Right lung (tissue), 10 donors: ENCODE results near the gene HSF4. TPM values are rescaled to one million over a fixed set of nuclear protein-coding genes. Genes with fewer than 3 reads are reported as not detected.
"Not testable (repeated sequence)": the region's sequence is repeated elsewhere in the genome, so short reads cannot be mapped to it uniquely, and the experiment has no call there.

Source experiments
- DNase-seq, 2 donors: peaks; one replicate each; pipeline ENCODE4 v3.0.0-alpha.2; 2013
- long read RNA-seq, 8 donors: transcript quantifications; one replicate each; lab custom pipeline, GENCODE V29; 2026
- polyA plus RNA-seq, 5 donors: library from polyadenylated mRNA; unstranded; fragments of 120-200 nt; gene quantifications; one replicate each; pipeline versions ENCODE4 v1.2.1 to v1.2.3, GENCODE V29; 2013; ENCODE audit warnings: inconsistent platforms in 1 of 5, low replicate concordance in 1 of 5; ENCODE audit not compliant: insufficient read length in 5 of 5, insufficient read depth in 1 of 5

Gene HSF4
- polyA plus RNA-seq = 1 to 10 TPM; 3.6 to 5.9 (median 4.4) TPM
- long read RNA-seq, donor 1 = 0 reads
- long read RNA-seq, donor 2 = 0 reads
- long read RNA-seq, donor 3 = 0 reads
- long read RNA-seq, donor 4 = 0 reads
- long read RNA-seq, donor 5 = 0 reads
- long read RNA-seq, donor 6 = 0 reads
- long read RNA-seq, donor 7 = 0 reads
- long read RNA-seq, donor 8 = 0 reads

- DNase-seq = no peak
Observed at GRCh38 chr16:67164599-67165061, at the start of gene HSF4. Gene HSF4, plus strand, starts transcription at chr16:67164745. Its CDS starts 67 bp downstream, at chr16:67164812.

DNA sequence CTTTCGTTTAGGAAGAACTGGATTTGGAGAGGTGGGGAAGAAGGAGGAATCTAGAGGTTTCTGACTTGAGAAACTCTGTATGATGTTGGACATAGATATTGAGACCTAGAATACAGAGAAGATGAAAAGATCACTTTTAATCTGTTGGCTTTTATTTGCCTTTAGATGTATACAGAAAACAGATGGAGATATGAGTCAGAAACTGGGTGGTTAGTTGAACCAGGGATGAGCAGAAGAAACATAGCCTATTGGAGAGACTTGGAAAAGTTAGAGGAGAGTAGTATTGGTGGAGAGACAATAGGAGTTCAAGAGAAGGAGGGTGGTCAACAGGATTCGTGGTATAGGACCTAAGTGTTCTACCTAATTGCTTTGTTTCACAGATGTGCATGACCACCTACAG is 49.8 kb upstream of the HSF4 start:
- DNase-seq = no peak

- DNase-seq = no peak
Observed at GRCh38 chr16:67115639-67116038, 48.9 kb upstream of the HSF4 start.

DNA sequence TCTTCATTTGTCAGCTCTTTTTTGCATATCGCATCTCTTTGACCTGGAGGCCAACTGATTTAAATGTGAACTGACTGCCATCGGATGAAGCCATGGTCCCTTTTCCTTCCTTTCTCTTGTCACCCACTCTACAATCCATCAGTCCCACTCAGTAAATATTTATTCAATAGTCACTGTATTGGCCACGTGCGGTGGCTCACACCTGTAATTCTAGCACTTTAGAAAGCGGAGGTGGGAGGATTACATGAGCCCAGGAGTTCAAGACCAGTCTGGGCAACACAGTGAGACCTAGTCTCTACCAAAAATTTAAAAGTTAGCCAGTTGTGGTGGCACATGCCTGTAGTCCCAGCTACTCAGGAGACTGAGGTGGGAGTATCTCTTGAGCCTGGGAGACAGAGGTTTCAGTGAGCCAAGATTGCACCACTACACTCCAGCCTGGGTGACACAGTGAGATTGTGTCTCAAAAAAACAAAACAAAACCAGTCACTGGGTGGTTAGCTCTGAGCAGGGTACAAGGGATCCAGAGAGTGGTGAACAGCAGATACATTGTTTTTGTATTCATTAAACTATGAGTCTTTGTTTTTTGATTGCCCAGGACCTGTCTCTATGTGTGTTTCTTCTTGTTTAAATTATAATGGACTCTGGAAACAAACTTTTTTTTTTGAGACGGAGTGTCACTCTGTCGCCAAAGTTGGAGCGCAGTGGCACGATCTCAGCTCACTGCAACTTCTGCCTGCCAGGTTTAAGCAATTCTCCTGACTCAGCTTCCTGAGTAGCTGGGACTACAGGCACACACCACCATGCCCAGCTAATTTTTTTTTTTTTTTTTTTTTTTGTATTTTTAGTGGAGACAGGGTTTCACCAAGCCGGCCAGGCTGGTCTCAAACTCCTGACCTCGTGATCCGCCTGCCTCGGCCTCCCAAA is 47.9 kb upstream of the HSF4 start:
- no peak for DNase-seq

DNA sequence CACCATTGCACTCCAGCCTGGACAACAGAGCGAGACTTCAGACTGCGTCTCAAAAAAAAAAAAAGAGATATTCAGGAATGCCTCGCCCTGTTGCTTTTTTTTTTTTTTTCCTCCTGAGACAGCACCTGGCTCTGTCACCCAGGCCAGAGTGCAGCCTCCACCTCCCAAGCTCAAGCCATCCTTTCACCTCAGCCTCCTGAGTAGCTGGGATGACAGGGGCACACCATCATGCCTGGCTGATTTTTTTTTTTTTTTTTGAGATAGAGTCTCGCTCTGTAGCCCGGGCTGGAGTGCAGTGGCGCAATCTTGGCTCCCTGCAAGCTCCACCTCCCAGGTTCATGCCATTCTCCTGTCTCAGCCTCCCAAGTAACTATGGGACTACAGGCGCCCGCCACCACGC is 46.8 kb upstream of the HSF4 start:
- DNase-seq = no peak

GRCh38 chr16:67120025-67120424 is 44.5 kb upstream of the HSF4 start:
- DNase-seq = no peak

GRCh38 chr16:67122799-67123198 is 41.7 kb upstream of the HSF4 start:
- DNase-seq = not testable (repeated sequence)

GRCh38 chr16:67128417-67128816 is 36.1 kb upstream of the HSF4 start:
- no peak for DNase-seq

DNA sequence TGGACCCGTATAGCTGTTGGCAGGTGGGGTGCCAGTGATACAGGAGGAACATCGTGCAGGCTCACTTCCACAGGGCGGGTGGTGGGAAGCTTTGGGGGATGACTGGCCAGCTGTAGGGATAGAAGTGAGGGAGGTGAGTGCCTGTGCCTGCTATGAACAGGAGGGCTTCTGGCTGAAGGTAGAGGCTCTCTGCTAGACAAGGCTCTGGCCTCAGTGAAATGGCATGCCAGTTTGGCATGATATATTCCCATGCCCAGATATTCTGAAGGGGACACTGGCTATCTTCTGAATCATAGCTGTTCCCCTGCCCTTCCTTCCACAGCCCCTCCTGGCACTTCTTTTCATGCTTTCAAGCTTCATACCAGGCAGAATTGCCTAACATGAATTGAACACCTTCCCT is 35.7 kb upstream of the HSF4 start:
- no peak for DNase-seq

DNA sequence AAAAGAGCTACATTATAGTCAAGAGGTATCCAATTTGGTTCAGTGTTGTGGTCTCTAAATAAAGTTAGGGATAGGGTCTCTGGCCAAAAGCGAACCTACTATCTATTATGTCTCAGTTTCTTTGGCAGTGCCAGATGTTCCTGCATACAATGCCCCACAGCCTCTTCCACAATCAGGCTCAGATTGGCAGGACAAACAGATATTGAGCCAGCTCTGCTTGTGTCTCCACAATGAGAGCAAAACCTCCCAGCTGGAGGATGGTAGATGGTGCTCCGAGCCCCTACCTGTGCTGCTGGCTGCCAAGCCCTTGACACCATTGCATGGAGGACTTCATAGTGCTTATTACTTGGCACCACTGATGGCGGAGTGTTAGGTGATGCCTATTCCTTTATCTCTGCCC is 35.1 kb upstream of the HSF4 start:
- no peak for DNase-seq

GRCh38 chr16:67137605-67138004 is 26.9 kb upstream of the HSF4 start:
- DNase-seq = no peak

GRCh38 chr16:67141391-67141790 is 23.2 kb upstream of the HSF4 start:
- DNase-seq = no peak

DNA sequence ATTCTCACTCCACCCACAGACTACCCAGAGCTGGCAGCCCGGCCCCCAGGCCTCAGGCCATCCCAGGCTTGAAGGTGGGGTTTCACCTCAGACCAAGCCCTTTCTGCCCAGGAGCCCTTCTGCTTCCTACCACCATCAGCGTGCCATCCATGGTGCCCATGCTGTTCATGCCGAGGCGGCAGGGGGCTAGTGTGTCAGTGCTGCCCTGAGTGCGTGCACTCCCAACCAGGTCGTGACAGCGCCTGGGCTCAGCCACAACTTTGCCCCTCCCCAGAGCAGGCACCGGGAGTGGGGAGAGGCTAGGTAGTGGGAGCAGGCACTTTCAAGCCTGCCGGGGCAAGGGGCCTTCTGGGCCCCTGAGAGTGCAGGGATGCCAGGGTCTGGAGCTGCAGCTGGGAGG is 22.2 kb upstream of the HSF4 start:
- no peak for DNase-seq

DNA sequence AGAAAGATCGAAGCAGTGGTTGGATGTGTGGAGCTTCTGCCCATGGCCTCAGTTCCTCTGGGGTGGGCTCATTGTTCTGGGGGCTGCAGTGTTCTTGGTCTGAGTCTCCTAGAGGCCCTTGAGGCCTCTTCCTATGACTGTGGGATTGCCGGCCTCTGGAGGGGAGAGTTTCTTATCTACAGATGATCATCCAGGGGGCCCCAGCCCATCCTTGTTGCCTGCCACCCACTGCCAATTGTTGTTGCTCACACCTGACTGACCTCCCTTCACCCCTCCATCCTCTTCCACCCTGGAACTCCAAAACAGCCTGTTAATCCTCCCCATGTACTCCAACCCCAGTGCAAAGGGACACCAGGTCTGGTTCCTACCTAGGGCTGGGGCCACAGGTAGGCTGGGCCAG is 19.6 kb upstream of the HSF4 start:
- no peak for DNase-seq

DNA sequence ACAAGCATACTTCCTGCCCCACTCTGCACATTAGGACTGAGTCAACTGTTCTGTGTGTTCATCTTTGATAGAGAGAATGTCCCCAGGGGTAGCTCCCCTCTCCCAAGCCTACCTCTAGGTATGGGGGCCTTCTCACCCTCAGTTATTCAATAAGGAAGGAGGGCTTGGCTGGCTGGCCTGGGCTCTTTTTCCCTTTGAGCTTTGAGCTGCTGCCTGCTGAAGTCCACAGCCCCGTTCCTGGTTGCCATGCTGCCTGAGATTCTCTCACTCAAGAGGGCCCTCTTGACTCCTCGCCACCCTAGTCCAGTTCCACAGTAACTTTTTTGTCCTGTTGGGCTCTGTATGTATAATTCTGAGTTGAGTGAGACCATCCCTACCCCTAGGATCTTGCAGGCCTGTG is 18.8 kb upstream of the HSF4 start:
- DNase-seq = no peak

GRCh38 chr16:67146523-67147357 is 17.8 kb upstream of the HSF4 start:
- no peak for DNase-seq

DNA sequence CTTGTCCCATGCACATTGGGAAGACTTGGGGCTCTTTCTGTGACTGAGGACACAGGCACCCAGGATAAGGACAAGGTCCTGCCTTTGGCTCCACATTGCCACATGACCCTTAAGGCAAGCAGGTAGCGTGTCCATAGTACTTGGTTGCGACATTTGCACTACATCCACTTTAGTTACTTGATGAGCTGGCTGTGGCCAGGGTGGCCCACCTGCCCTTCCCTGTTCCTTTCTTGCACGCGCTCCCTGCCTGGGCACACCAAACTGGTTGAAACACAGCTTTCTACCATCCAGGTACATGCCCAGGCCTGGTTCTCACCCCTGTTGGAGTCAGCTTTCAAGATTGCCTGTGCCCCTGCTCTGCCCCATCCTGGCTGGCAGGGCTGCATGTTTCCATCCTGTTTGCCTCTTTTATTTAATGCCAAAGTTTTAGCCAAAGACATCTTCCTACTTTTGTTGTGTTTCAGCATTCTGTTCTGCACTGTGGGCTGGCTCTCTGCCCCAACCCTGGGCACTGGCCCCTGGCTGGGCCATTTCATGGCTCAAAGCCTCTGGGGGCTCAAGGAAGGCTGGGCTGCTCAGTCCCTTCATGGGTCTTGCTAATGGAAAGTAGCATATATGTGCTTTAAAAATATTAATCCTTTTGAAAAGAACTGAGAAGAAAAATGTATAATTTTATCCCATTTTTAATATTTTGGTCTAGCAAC is 17.0 kb upstream of the HSF4 start:
- DNase-seq = no peak

DNA sequence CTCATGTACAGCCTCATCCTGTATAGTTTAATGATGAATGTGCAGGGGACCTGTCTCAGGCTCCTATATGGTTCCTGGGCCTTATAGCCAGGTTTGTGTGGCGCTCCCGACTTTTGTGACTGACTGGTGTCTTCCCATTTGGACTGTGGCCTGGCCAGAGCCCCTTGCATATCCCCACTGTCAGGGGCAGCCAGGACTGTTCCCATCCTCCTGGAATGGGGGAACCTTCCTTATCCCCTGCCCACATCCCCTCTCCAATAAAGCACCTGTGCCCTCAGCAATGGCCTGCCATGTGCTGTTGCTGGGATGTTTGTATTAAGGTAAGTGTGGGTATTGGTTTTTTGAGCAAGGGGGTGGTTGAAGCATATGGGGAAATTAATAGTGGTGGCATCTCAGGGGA is 16.3 kb upstream of the HSF4 start:
- DNase-seq = no peak

DNA sequence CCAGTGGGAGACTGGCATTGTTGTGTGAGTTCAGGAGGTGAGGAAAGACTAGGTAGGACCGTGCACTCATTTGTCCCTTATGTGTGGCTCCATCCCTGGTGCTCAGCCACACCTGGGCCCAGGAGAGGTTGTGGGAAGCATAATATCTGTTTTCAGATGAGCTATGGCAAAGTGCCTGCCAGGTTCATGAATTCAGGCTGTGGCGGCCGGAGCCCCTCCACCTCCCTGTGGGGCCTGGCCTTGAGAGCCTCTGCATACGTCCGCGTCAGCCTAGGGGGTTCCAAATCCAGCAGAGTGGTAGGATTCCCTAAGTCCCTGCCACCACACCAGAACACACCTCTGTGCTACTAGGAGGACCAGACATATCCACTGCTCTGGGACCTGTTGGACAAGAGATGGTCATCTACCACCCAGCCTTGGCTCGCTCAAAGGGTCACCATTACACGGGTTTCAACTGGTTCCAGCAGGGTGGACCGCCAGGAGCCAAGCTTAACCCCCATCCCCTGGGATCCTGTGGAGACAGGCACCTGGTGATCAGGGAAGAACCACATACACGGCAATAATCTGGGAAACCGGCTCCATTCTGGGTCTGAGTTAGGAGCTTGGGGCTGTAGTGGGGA is 15.8 kb upstream of the HSF4 start:
- no peak for DNase-seq

- DNase-seq = no peak
Observed at GRCh38 chr16:67149276-67150046, 15.1 kb upstream of the HSF4 start.
